NCI-H1417 (cell line): Measurements from ENCODE around the gene BCAT1.
"Not testable (repeated sequence)": the region's sequence is repeated elsewhere in the genome, so short reads cannot be mapped to it uniquely, and the experiment has no call there.

ENCODE experiments used
- DNase-seq, 3 experiments: peaks; one replicate each; lab custom pipeline; 2025; lab: John Stamatoyannopoulos, UW

Gene BCAT1

GRCh38 chr12:24853588-24853987, 95.3 kb downstream of the BCAT1 start:
- no peak for DNase-seq

GRCh38 chr12:24853094-24853493, 95.8 kb downstream of the BCAT1 start:
- DNase-seq: no peak

- DNase-seq: no peak
These were observed 96.5 kb downstream of the BCAT1 start for GRCh38 chr12:24852420-24852819.

GRCh38 chr12:24851883-24852282, 97.0 kb downstream of the BCAT1 start:
- not testable (repeated sequence) for DNase-seq

DNA sequence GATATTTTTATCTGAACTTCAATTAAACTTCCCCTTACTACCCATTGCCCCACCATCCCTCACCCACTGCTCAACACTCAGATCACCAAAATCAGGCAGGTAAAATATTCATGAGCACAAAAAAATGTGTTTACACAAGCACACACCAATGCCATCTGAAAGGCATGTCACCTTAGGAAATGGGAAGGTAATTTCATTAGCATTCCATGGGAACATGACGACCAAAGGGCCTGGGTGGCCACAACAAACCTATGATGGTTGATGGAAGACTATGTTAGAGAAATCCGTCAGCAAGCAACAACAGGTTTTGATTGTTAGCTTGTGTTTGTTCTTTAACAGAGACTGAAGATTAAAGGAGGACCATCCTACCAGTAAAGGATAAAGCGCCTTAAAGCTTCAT, 97.6 kb downstream of the BCAT1 start:
- no peak for DNase-seq

DNA sequence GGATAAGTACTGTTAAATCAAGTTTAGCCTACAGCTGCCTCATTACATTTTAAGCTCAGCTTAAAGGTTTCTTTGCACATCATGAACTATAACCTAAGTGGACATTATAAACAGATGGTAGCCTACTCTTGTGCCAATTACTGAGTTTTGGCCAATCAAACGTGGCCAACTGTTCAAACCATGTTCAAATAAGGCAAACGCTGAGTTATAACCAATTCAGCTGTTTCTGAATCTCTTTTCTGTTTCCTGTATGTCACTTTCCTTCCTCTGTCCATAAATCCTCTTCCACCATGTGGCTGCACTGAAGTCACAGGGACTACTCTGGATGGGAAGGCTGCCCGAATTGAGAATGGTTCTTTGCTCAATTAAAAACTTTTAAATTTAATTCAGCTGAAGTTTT, 98.4 kb downstream of the BCAT1 start:
- DNase-seq: peak in 2 of 3 experiments; percentile 15 to 55

- peak in 1 of 3 experiments; percentile 10 for DNase-seq
These were observed 99.9 kb downstream of the BCAT1 start for GRCh38 chr12:24848941-24849477.

DNA sequence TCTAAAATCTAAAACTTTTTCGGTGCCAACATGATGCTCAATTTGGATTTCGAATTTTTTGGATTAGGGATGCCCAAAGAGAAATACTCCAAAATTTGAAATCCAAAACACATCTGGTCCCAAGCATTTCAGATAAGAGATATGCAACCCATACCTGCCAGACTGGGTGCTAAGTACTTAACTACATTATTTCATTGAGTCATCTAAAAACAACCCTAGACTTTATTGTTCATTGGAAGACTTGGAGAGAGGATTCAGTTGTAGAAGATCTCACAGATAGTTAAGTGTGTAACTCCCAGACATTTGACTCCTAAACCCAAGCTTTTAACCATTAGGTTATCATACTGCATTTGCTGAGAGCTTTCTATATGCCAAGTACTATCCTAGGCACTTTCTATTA, 102.2 kb downstream of the BCAT1 start:
- no peak for DNase-seq

GRCh38 chr12:24845615-24846014, 103.3 kb downstream of the BCAT1 start:
- no peak for DNase-seq

GRCh38 chr12:24840046-24840800, 108.7 kb downstream of the BCAT1 start:
- DNase-seq: no peak

DNA sequence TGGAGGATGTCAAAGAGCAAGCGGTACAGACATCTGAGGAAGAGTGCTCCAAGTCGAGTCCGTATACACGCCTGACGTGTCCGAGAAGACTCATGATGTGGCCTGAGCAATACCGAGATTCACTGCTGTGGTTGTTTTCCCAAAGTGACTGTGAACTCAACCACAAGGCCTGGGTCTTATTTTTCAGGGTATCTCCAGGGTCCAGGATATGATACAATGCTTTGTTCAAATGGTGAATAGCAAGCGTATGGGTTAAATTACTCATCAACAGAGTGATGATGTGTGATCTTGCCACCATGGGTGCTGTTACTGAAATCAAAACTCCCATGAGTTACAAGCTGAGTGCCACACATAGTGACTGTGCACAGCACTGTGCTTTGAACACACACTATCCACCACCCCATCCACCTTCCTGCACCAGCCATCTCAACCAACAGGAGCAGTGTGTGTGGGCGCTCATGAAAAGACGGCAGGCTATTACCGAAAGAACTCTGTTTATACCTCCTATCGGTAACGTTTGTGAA, 109.6 kb downstream of the BCAT1 start:
- no peak for DNase-seq

- DNase-seq: no peak
These were observed 110.4 kb downstream of the BCAT1 start for GRCh38 chr12:24838531-24838950.

DNA sequence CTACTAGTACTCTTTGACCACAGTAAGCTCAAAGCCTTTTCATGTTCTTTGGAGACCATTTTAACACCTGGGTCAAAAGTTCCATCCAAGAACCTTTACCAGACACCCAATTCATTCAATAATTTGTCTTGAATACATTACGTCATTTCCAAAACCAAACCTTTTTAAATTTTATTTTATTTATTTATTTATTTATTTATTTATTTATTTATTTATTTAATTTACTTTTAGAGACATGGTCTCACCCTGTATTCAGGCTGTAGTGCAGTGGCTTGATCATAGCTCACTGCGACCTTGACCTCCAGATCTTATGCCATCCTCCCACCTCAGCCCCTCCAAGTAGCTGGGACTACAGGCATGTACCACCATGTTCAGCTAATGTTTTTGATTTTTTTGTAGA, 113.5 kb downstream of the BCAT1 start:
- no peak for DNase-seq

DNA sequence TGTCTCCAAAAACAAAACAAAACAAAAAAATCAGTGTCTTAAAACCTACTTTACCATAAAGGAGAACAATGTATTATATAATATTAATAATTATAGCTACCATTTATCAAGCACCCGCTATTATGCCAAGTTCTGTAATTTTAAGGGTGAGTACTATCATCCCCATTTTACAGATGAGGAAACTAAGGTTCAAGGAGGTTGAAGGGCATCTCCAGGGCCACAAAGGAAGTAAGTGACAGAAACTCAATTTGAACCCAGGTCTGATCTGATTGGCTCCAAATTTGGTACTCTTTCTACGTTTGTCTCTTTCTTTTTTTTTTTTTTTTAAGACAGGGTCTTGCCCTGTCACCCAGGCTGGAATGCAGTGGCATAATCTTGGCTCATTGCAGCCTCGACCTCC, 115.4 kb downstream of the BCAT1 start:
- DNase-seq: no peak

GRCh38 chr12:24823808-24824515, 124.9 kb downstream of the BCAT1 start:
- DNase-seq: no peak

- no peak for DNase-seq
These were observed 126.6 kb downstream of the BCAT1 start for GRCh38 chr12:24822121-24822899.

GRCh38 chr12:24821691-24822090, 127.2 kb downstream of the BCAT1 start:
- no peak for DNase-seq

GRCh38 chr12:24820872-24821271, 128.0 kb downstream of the BCAT1 start:
- DNase-seq: no peak

DNA sequence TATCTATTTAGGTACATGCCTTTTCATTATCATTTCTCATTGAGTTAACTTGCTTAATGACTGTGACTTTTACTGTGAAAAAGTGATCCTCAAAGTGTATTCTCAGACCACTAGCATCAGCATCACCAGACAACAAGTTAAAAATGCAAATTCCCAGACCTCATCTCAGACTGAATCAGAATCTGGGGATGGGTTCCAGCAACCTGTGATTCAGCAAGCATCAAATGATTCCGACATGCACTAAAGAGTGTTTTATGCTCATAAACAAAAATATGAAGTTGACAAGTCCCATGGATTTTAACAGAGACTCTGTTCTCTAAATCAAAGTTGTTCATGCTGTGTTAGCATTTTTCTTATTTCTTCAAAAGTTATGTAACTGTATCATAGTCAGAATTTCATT, 130.6 kb downstream of the BCAT1 start:
- no peak for DNase-seq

GRCh38 chr12:24815114-24815423, 133.8 kb downstream of the BCAT1 start:
- no peak for DNase-seq

DNA sequence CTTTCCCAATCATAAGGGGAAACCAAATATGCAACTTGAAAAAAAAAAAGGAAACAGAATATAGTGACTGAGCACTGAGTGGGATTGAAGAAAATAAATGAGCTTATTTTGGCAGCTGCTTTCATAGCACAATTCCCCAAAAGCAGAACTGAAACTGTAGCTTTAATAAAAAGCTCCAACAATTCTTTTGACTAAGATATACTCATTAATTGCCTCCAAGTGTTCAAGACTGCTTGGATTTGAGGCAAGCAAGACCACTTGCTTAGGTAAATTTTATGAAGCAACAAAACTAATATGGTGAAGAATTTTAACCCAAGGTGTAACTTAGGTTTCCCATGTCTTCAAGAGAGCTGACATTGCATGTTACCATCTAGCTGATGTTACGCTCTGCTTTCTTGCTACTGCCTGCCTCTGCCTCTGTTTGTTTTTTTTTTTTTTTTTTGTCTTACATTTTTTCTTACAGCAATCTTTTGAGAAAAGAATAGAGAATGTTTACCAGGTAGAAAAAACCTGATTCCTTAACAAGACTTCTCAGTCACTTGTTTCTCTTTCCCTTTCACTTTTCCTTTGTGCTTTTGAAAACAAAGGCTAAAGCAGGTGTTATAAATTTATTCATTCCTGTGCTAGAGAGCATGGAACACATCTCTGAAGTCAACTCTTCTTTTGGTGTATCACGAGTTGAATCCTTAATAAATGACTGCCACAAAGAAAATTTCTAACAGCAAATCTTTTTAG, 134.4 kb downstream of the BCAT1 start:
- DNase-seq: no peak

DNA sequence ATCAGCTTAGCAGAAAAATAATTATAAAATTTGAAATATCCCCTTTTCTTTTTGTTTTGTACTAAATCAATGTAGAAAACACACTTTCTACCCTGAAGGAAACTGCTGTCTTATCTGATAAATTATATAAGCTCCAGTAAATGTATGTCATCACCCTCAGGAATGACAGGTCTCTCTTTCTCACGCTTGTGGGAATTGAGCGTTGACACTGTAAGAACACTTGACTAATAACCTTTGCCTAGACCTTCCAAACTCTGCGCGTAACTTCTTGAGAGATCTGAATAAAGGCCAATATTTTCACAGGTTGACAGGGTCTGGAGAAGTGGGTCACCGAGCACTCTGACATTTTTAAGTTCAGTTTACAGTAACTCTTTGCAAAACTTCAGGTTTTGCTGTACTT, 138.5 kb downstream of the BCAT1 start:
- no peak for DNase-seq
